ENCODE measurements around the gene SLC26A11. TPM values are rescaled to one million over a fixed set of nuclear protein-coding genes. Genes with fewer than 3 reads are reported as not detected.

The SLC26A11 gene
- total RNA-seq, 2 experiments from 2014 or later, result 46.5 to 50.9 TPM

DNA sequence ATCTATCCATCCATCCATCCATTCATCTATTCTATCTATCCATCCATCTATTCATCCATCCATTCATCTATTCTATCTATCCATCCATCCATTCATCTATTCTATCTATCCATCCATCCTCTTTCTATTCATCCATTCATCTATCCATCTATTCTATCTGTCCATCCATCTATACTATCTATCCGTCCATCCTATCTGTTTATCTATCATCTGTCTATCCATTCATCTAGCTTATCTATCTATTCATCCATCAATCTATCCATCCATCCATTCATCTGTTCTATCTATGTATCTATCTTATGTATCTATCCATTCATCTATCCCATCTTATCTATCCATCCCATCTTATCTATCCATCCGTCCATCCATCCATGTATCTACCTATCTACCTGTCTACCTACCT, 49.2 kb downstream of the SLC26A11 start:
- TF ChIP-seq CTCF (IDR thresholded peaks at IDR 0.05), result no peak
- Mint-ChIP-seq H3K36me3 (ENCODE audit: low read depth) (peaks cover 33% of the 10 kb centered on the region), H3K27ac (no peak overlapping the region), H3K27me3 (no peaks in the 10 kb centered on the region), H3K4me1 (ENCODE audit: low read depth) (peaks cover 32% of the 10 kb centered on the region), H3K9me3 (no peaks in the 10 kb centered on the region), H3K4me3 (no peak overlapping the region)
- ATAC-seq (ENCODE audit: poor library complexity) (no peak), DNase-seq (no peak)
- H3K27ac ChIP-seq (ENCODE audit: low read depth in 1 of 2, low read length in 2 of 2), result no peak overlapping the region
- intact Hi-C loops (cut with DNase I, micrococcal nuclease), result loop anchor here in 1 of 2 experiments (5.0 to 10.0 kb wide), 2 partner anchors 143 to 1245 kb away; partner anchors contain the start of gene ACTG1
- CTCF ChIA-PET, result no interaction called here
- no peak overlapping the region for H3K4me3 ChIP-seq (ENCODE audit: low read length)
- H3K4me1 ChIP-seq (ENCODE audit: insufficient read depth, low read length), result peaks cover 89% of the 10 kb centered on the region
- H3K27me3 ChIP-seq (ENCODE audit: control insufficient read depth in 1 of 2, insufficient read depth in 2 of 2, low read length in 2 of 2), result no peaks in the 10 kb centered on the region
- H3K9me3 ChIP-seq (ENCODE audit: control insufficient read depth in 1 of 2, insufficient read depth in 1 of 2, low read length in 2 of 2), result no peaks in the 10 kb centered on the region
- POLR2A ChIA-PET, result no interaction called here
- H3K36me3 ChIP-seq (ENCODE audit: insufficient read depth, low read length), result peaks cover 68% of the 10 kb centered on the region

GRCh38 chr17:80270104-80270503, 49.9 kb downstream of the SLC26A11 start:
- H3K4me1 ChIP-seq (ENCODE audit: insufficient read depth, low read length), result peaks cover 85% of the 10 kb centered on the region
- intact Hi-C loops (cut with DNase I, micrococcal nuclease), result no loop called here
- ChIA-PET CTCF (interaction anchor here (1.3 kb wide), 1 partner anchor 74 kb away, joined by 7 read pairs; no protein-coding TSS in a partner anchor), POLR2A (no interaction called here)
- Mint-ChIP-seq H3K4me3 (no peak overlapping the region), H3K36me3 (ENCODE audit: low read depth) (peaks cover 29% of the 10 kb centered on the region), H3K9me3 (no peaks in the 10 kb centered on the region), H3K27me3 (no peaks in the 10 kb centered on the region), H3K4me1 (ENCODE audit: low read depth) (peaks cover 26% of the 10 kb centered on the region), H3K27ac (peak overlapping the region; percentile 75)
- no peak for DNase-seq
- no peaks in the 10 kb centered on the region for H3K27me3 ChIP-seq (ENCODE audit: control insufficient read depth in 1 of 2, insufficient read depth in 2 of 2, low read length in 2 of 2)
- peak overlapping the region in 1 of 2 donors; percentile 13 for H3K27ac ChIP-seq (ENCODE audit: low read depth in 1 of 2, low read length in 2 of 2)
- ATAC-seq (ENCODE audit: poor library complexity), result no peak
- no peak overlapping the region for H3K4me3 ChIP-seq (ENCODE audit: low read length)
- H3K9me3 ChIP-seq (ENCODE audit: control insufficient read depth in 1 of 2, insufficient read depth in 1 of 2, low read length in 2 of 2), result no peaks in the 10 kb centered on the region
- TF ChIP-seq CTCF (IDR thresholded peaks at IDR 0.05), result no peak
- H3K36me3 ChIP-seq (ENCODE audit: insufficient read depth, low read length), result peaks cover 71% of the 10 kb centered on the region

DNA sequence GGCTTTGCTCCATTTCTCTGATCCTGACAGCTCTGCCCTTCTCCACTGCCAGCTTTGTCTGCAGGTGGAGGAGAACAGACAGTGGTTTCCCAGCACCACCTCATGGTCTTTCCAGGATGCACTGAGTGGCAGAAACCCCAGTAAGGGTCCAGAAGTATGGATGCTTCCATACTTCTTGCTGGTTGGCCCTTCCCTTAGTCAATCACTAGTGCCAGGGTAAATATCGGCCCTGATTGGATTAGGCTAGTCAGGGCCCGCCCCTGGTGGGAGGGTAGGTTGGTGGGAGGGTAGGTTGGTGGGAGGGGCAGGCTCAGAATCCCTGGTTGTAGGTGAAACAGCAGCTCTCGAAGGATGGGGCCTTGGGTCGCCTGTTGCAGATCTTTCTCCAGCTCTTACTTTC, 50.6 kb downstream of the SLC26A11 start:
- peaks cover 25% of the 10 kb centered on the region for H3K36me3 Mint-ChIP-seq (ENCODE audit: low read depth)
- peak overlapping the region; percentile 75 for H3K27ac Mint-ChIP-seq
- H3K27me3 ChIP-seq (ENCODE audit: control insufficient read depth in 1 of 2, insufficient read depth in 2 of 2, low read length in 2 of 2), result no peaks in the 10 kb centered on the region
- H3K9me3 Mint-ChIP-seq, result no peaks in the 10 kb centered on the region
- ATAC-seq (ENCODE audit: poor library complexity) (peak; percentile 95), DNase-seq (peak in 10 of 14 experiments; percentile 15 to 66 (median 38))
- no peaks in the 10 kb centered on the region for H3K9me3 ChIP-seq (ENCODE audit: control insufficient read depth in 1 of 2, insufficient read depth in 1 of 2, low read length in 2 of 2)
- H3K27me3 Mint-ChIP-seq, result no peaks in the 10 kb centered on the region
- H3K4me1 ChIP-seq (ENCODE audit: insufficient read depth, low read length), result peaks cover 82% of the 10 kb centered on the region
- ChIA-PET POLR2A (no interaction called here), CTCF (interaction anchor here (1.3 kb wide), 1 partner anchor 75 kb away, joined by 7 read pairs; no protein-coding TSS in a partner anchor)
- no peak for TF ChIP-seq CTCF (IDR thresholded peaks at IDR 0.05)
- peaks cover 75% of the 10 kb centered on the region for H3K36me3 ChIP-seq (ENCODE audit: insufficient read depth, low read length)
- peak overlapping the region in 1 of 2 donors; percentile 34 for H3K27ac ChIP-seq (ENCODE audit: low read depth in 1 of 2, low read length in 2 of 2)
- H3K4me3 Mint-ChIP-seq, result peak overlapping the region; percentile 14
- intact Hi-C loops (cut with DNase I, micrococcal nuclease), result no loop called here
- peaks cover 22% of the 10 kb centered on the region for H3K4me1 Mint-ChIP-seq (ENCODE audit: low read depth)
- no peak overlapping the region for H3K4me3 ChIP-seq (ENCODE audit: low read length)

Data from CD4-positive, alpha-beta T cell (primary cell).